ENCODE data around the gene TDRD12.

The TDRD12 gene

GRCh38 chr19:32862173-32862572, 142.6 kb downstream of the TDRD12 start:
- no peak for DNase-seq (ENCODE audit: low spot score)
- in situ Hi-C loops (cut with MboI; ENCODE audit: low sequenced_read_pairs, unreplicated experiment): no loop called here
- TF ChIP-seq CTCF (IDR thresholded peaks at IDR 0.05; ENCODE audit: borderline replicate concordance, control extremely low read depth, extremely low read depth, insufficient read depth, missing control alignments): no peak

DNA sequence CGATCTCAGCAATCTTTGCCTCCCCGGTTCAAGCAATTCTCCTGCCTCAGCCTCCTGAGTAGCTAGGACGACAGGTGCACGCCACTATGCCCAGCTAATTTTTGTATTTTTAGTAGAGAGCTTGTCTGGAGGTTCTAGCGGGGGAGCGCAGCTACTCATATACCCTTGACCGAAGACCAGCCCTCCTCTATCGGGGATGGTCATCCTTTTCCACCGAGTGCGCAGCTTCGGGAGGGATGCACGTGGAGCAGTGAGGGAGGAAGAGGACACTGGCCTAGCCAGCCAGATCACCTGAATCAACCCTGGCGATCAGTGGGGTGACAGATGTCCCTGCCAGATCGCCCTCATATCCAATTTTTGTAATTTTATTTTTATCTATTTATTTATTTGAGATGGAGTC, 143.2 kb downstream of the TDRD12 start:
- in situ Hi-C loops (cut with MboI; ENCODE audit: low sequenced_read_pairs, unreplicated experiment): no loop called here
- no peak for TF ChIP-seq CTCF (IDR thresholded peaks at IDR 0.05; ENCODE audit: borderline replicate concordance, control extremely low read depth, extremely low read depth, insufficient read depth, missing control alignments)
- DNase-seq (ENCODE audit: low spot score): no peak

- in situ Hi-C loops (cut with MboI; ENCODE audit: low sequenced_read_pairs, unreplicated experiment): no loop called here
- no peak for DNase-seq (ENCODE audit: low spot score)
- no peak for TF ChIP-seq CTCF (IDR thresholded peaks at IDR 0.05; ENCODE audit: borderline replicate concordance, control extremely low read depth, extremely low read depth, insufficient read depth, missing control alignments)
These were observed 143.7 kb downstream of the TDRD12 start for GRCh38 chr19:32863301-32863700.

- DNase-seq (ENCODE audit: low spot score): no peak
- in situ Hi-C loops (cut with MboI; ENCODE audit: low sequenced_read_pairs, unreplicated experiment): no loop called here
- TF ChIP-seq CTCF (IDR thresholded peaks at IDR 0.05; ENCODE audit: borderline replicate concordance, control extremely low read depth, extremely low read depth, insufficient read depth, missing control alignments): no peak
These were observed 144.3 kb downstream of the TDRD12 start for GRCh38 chr19:32863841-32864240.

GRCh38 chr19:32864318-32865007, 144.9 kb downstream of the TDRD12 start:
- no peak for DNase-seq (ENCODE audit: low spot score)
- TF ChIP-seq CTCF (IDR thresholded peaks at IDR 0.05; ENCODE audit: borderline replicate concordance, control extremely low read depth, extremely low read depth, insufficient read depth, missing control alignments): no peak
- in situ Hi-C loops (cut with MboI; ENCODE audit: low sequenced_read_pairs, unreplicated experiment): no loop called here

DNA sequence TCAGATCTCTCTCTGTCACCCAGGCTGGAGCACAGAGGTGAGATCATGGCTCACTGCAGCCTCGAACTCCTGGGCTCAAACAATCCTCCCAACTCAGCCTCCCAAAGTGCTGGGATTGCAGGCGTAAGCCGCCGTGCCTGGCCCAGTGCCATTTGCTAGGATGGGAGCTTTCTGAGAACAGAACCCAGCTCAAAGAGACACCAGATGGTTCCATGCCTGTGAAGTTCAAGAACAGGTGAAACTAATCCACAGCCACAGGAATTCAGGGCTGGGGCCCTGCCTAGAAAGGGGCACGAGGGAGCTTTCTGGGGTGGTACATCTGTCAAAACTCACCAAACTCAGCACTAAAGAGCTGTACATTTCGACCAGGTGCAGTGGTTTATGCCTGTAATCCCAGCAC, 145.8 kb downstream of the TDRD12 start:
- TF ChIP-seq CTCF (IDR thresholded peaks at IDR 0.05; ENCODE audit: borderline replicate concordance, control extremely low read depth, extremely low read depth, insufficient read depth, missing control alignments): no peak
- no peak for DNase-seq (ENCODE audit: low spot score)
- in situ Hi-C loops (cut with MboI; ENCODE audit: low sequenced_read_pairs, unreplicated experiment): no loop called here
